HG03457 (cell line): ENCODE measurements around the gene P2RY2.
"Not testable (repeated sequence)": the region's sequence is repeated elsewhere in the genome, so short reads cannot be mapped to it uniquely, and the experiment has no call there.

Experiments
- ATAC-seq: cut with Tn5 transposase; IDR thresholded peaks from one replicate; pipeline ENCODE4 v1.9.1; 2021; ENCODE audit warnings: moderate number of reproducible peaks; ENCODE audit not compliant: unreplicated experiment

The P2RY2 gene

GRCh38 chr11:73226297-73227006 lies 8.4 kb downstream of the P2RY2 start:
- ATAC-seq: no peak

GRCh38 chr11:73227571-73228211 lies 9.6 kb downstream of the P2RY2 start:
- ATAC-seq: no peak

- no peak for ATAC-seq
Observed at GRCh38 chr11:73228268-73229134, 10.4 kb downstream of the P2RY2 start.

GRCh38 chr11:73229321-73229895 lies 11.3 kb downstream of the P2RY2 start:
- no peak for ATAC-seq

- ATAC-seq: no peak
Observed at GRCh38 chr11:73229896-73230875, 12.1 kb downstream of the P2RY2 start.

GRCh38 chr11:73230931-73231330 lies 12.8 kb downstream of the P2RY2 start:
- ATAC-seq: no peak

- not testable (repeated sequence) for ATAC-seq
Observed at GRCh38 chr11:73232487-73232886, 14.4 kb downstream of the P2RY2 start.

GRCh38 chr11:73233211-73233610 lies 15.1 kb downstream of the P2RY2 start:
- ATAC-seq: no peak

GRCh38 chr11:73233692-73234470 lies 15.8 kb downstream of the P2RY2 start:
- no peak for ATAC-seq

GRCh38 chr11:73234471-73235181 lies 16.5 kb downstream of the P2RY2 start:
- ATAC-seq: no peak

- no peak for ATAC-seq
Observed at GRCh38 chr11:73235236-73235786, 17.2 kb downstream of the P2RY2 start.

- no peak for ATAC-seq
Observed at GRCh38 chr11:73236205-73236765, 18.2 kb downstream of the P2RY2 start.

- ATAC-seq: no peak
Observed at GRCh38 chr11:73236854-73237253, 18.8 kb downstream of the P2RY2 start.

GRCh38 chr11:73237471-73238290 lies 19.6 kb downstream of the P2RY2 start:
- ATAC-seq: no peak

GRCh38 chr11:73239111-73239521 lies 21.0 kb downstream of the P2RY2 start:
- ATAC-seq: no peak

GRCh38 chr11:73239571-73240189 lies 21.6 kb downstream of the P2RY2 start:
- ATAC-seq: no peak
